Stimulated activated naive CD8-positive, alpha-beta T cell treated with anti-CD3 and anti-CD28 coated beads, Interleukin-15, amount 100 ng/mL, for 72 hours (primary cell): ENCODE results near the gene ALLC.
"Not testable (repeated sequence)": the region's sequence is repeated elsewhere in the genome, so short reads cannot be mapped to it uniquely, and the experiment has no call there.

ENCODE experiments used
- ATAC-seq: fragments of 150-1000 bp; cut with Tn5 transposase; 2 replicates; pipeline ENCODE4 v1.10.0; 2021; ENCODE audit warnings: mild to moderate bottlenecking, moderate library complexity
- DNase-seq, 2 donors: peaks; one replicate each; pipeline ENCODE4 v3.0.0; 2021 to 2022
- H3K27ac Mint-ChIP-seq, 2 donors: one replicate each; pipeline ENCODE4 v1.8.0; 2022; ENCODE audit warnings: mild to moderate bottlenecking in 2 of 2, mixed read lengths in 2 of 2, moderate library complexity in 2 of 2
- H3K27me3 Mint-ChIP-seq: one replicate; pipeline ENCODE4 v1.8.0; 2022; ENCODE audit warnings: mixed read lengths
- H3K4me1 Mint-ChIP-seq: one replicate; pipeline ENCODE4 v1.8.0; 2022; ENCODE audit warnings: mild to moderate bottlenecking, mixed read lengths
- H3K4me3 Mint-ChIP-seq, 2 donors: one replicate each; pipeline ENCODE4 v1.8.0; 2022; ENCODE audit warnings: mild to moderate bottlenecking in 2 of 2, mixed read lengths in 2 of 2, moderate library complexity in 1 of 2
- H3K9me3 Mint-ChIP-seq, 2 donors: one replicate each; pipeline ENCODE4 v1.8.0; 2022; ENCODE audit warnings: mixed read lengths in 2 of 2

The ALLC gene

GRCh38 chr2:3654531-3655225, 3.3 kb upstream of the ALLC start:
- DNase-seq (no peak), ATAC-seq (no peak)
- H3K4me3 Mint-ChIP-seq = no peak overlapping the region
- peaks cover 22% of the 10 kb centered on the region for H3K4me1 Mint-ChIP-seq
- H3K9me3 Mint-ChIP-seq = no peaks in the 10 kb centered on the region
- H3K27ac Mint-ChIP-seq = no peak overlapping the region
- no peaks in the 10 kb centered on the region for H3K27me3 Mint-ChIP-seq

- DNase-seq = no peak
- no peaks in the 10 kb centered on the region for H3K27me3 Mint-ChIP-seq
- ATAC-seq = no peak
- H3K4me1 Mint-ChIP-seq = peaks cover 24% of the 10 kb centered on the region
- no peak overlapping the region for H3K27ac Mint-ChIP-seq
- no peaks in the 10 kb centered on the region for H3K9me3 Mint-ChIP-seq
- no peak overlapping the region for H3K4me3 Mint-ChIP-seq
Observed at GRCh38 chr2:3655871-3656761, 1.9 kb upstream of the ALLC start.

GRCh38 chr2:3656762-3657721, 958 bp upstream of the ALLC start:
- Mint-ChIP-seq H3K4me1 (peaks cover 14% of the 10 kb centered on the region), H3K27me3 (no peaks in the 10 kb centered on the region), H3K9me3 (no peaks in the 10 kb centered on the region), H3K4me3 (no peak overlapping the region), H3K27ac (no peak overlapping the region)
- DNase-seq = no peak
- no peak for ATAC-seq

GRCh38 chr2:3659447-3660432, 1.7 kb downstream of the ALLC start:
- no peak for DNase-seq

GRCh38 chr2:3660640-3661039, 2.6 kb downstream of the ALLC start:
- not testable (repeated sequence) for ATAC-seq, DNase-seq, H3K27ac Mint-ChIP-seq, H3K27me3 Mint-ChIP-seq, H3K4me3 Mint-ChIP-seq, H3K9me3 Mint-ChIP-seq
- peaks cover 10% of the 10 kb centered on the region for H3K4me1 Mint-ChIP-seq

More at GRCh38 chr2:3659447-3660432, 1.7 kb downstream of the ALLC start:
- Mint-ChIP-seq H3K4me1 (peaks cover 10% of the 10 kb centered on the region), H3K9me3 (no peaks in the 10 kb centered on the region), H3K4me3 (no peak overlapping the region), H3K27ac (no peak overlapping the region), H3K27me3 (no peaks in the 10 kb centered on the region)
- ATAC-seq = no peak

GRCh38 chr2:3661149-3661660, 3.2 kb downstream of the ALLC start:
- peaks cover 5% of the 10 kb centered on the region for H3K27me3 Mint-ChIP-seq
- no peak for ATAC-seq
- H3K9me3 Mint-ChIP-seq = no peaks in the 10 kb centered on the region
- peaks cover 10% of the 10 kb centered on the region for H3K4me1 Mint-ChIP-seq
- no peak overlapping the region for H3K27ac Mint-ChIP-seq
- no peak overlapping the region for H3K4me3 Mint-ChIP-seq
- DNase-seq = no peak

- no peak overlapping the region for H3K27ac Mint-ChIP-seq
- no peak overlapping the region for H3K4me3 Mint-ChIP-seq
- no peaks in the 10 kb centered on the region for H3K9me3 Mint-ChIP-seq
- no peak for DNase-seq
- ATAC-seq = no peak
- H3K4me1 Mint-ChIP-seq = peaks cover 10% of the 10 kb centered on the region
- peaks cover 15% of the 10 kb centered on the region for H3K27me3 Mint-ChIP-seq
Observed at GRCh38 chr2:3662239-3662638, 4.2 kb downstream of the ALLC start.

- ATAC-seq = no peak
- no peak for DNase-seq
- Mint-ChIP-seq H3K27ac (no peak overlapping the region), H3K4me3 (no peak overlapping the region), H3K4me1 (peaks cover 10% of the 10 kb centered on the region), H3K9me3 (no peaks in the 10 kb centered on the region), H3K27me3 (peaks cover 15% of the 10 kb centered on the region)
Observed at GRCh38 chr2:3664118-3664517, 6.1 kb downstream of the ALLC start.

- Mint-ChIP-seq H3K27ac (no peak overlapping the region), H3K9me3 (no peaks in the 10 kb centered on the region), H3K4me1 (peaks cover 5% of the 10 kb centered on the region), H3K4me3 (no peak overlapping the region), H3K27me3 (peaks cover 15% of the 10 kb centered on the region)
- ATAC-seq (no peak), DNase-seq (no peak)
Observed at GRCh38 chr2:3664925-3665324, 6.9 kb downstream of the ALLC start.

- Mint-ChIP-seq H3K4me1 (no peaks in the 10 kb centered on the region), H3K27me3 (peaks cover 15% of the 10 kb centered on the region), H3K9me3 (no peaks in the 10 kb centered on the region), H3K4me3 (no peak overlapping the region), H3K27ac (no peak overlapping the region)
- ATAC-seq = no peak
- no peak for DNase-seq
Observed at GRCh38 chr2:3665886-3666612, 8.0 kb downstream of the ALLC start.

- no peak overlapping the region for H3K4me3 Mint-ChIP-seq
- ATAC-seq (no peak), DNase-seq (no peak)
- no peaks in the 10 kb centered on the region for H3K9me3 Mint-ChIP-seq
- no peaks in the 10 kb centered on the region for H3K4me1 Mint-ChIP-seq
- peaks cover 15% of the 10 kb centered on the region for H3K27me3 Mint-ChIP-seq
- no peak overlapping the region for H3K27ac Mint-ChIP-seq
Observed at GRCh38 chr2:3666613-3666975, 8.6 kb downstream of the ALLC start.

- no peaks in the 10 kb centered on the region for H3K9me3 Mint-ChIP-seq
- peaks cover 15% of the 10 kb centered on the region for H3K27me3 Mint-ChIP-seq
- H3K4me3 Mint-ChIP-seq = no peak overlapping the region
Observed at GRCh38 chr2:3667151-3667631, 9.2 kb downstream of the ALLC start.

GRCh38 chr2:3669656-3670055, 11.7 kb downstream of the ALLC start:
- ATAC-seq (no peak), DNase-seq (no peak)
- Mint-ChIP-seq H3K27me3 (peaks cover 27% of the 10 kb centered on the region), H3K4me3 (no peak overlapping the region), H3K4me1 (no peaks in the 10 kb centered on the region), H3K27ac (peak overlapping the region in 1 of 2 donors; percentile 37), H3K9me3 (no peaks in the 10 kb centered on the region)

More at GRCh38 chr2:3667151-3667631, 9.2 kb downstream of the ALLC start:
- Mint-ChIP-seq H3K4me1 (no peaks in the 10 kb centered on the region), H3K27ac (no peak overlapping the region)
- DNase-seq = no peak
- no peak for ATAC-seq

GRCh38 chr2:3670376-3670775, 12.4 kb downstream of the ALLC start:
- ATAC-seq = no peak
- Mint-ChIP-seq H3K4me1 (no peaks in the 10 kb centered on the region), H3K27me3 (peaks cover 27% of the 10 kb centered on the region), H3K27ac (no peak overlapping the region), H3K4me3 (no peak overlapping the region), H3K9me3 (no peaks in the 10 kb centered on the region)
- DNase-seq = no peak
